ENCODE results near the gene LAMC3. TPM values are rescaled to one million over a fixed set of nuclear protein-coding genes. Genes with fewer than 3 reads are reported as not detected.

LAMC3 gene
- total RNA-seq, 4 donors from 2014 or later, result under 0.01 to 0.78 (median 0.50) TPM; not detected in 1

DNA sequence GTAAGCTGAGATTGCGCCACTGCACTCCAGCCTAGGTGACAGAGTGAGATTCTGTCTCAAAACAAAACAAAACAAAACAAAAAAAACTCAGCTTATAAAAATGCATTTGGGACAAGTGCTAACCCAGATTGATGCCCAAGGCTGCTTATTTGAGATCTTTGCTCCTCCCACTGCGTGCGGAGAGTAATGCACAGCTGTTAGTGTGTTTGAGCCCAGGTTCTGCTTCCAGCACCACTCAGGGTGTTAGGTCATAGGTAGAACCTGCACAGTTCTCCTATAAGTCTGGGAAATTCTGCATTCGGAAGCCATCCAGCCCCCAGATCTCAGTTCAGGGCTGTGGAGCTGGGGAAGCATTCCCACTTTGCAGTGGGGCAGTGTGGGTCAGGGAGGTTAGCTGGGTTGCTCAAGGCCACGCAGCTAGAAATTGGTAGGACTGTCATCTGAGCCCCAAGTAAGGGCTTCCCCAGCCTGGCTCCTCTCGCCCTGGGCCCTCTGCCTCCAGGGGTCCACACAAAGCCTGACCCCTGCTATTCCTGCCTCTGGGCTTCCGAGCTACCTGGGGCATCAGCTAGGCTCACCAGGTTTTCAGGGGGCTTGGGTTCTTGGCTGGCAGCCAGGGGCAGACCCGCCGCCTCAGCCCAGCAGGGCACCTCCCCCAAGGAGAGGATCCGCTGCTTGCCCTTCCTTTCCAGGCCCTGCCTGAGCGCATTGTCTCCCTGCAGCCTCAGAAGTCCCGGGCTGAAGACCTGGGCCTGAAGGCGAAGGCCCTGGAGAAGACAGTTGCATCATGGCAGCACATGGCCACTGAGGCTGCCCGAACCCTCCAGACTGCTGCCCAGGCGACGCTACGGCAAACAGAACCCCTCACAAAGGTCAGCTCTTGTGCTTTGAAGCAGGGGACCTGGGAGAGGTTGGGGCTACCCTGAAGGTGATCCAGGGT is 69.7 kb downstream of the LAMC3 start:
- H3K27ac ChIP-seq, result no peak overlapping the region
- H3K9me3 ChIP-seq, result no peaks in the 10 kb centered on the region
- peaks cover 9% of the 10 kb centered on the region for H3K27me3 ChIP-seq
- 88% methylated on average over 3 of the region's 17 CpGs; no CpG with 5 or more reads in 1 of the 2 donors for WGBS, 2 donors (ENCODE audit: low coverage in 1 of 2)
- no peak for ATAC-seq
- no peak for TF ChIP-seq POLR2A (IDR thresholded peaks at IDR 0.05)
- no peak for TF ChIP-seq EP300 (IDR thresholded peaks at IDR 0.05)
- no peak for TF ChIP-seq CTCF (IDR thresholded peaks at IDR 0.05)
- TF ChIP-seq POLR2AphosphoS5 (IDR thresholded peaks at IDR 0.05), result no peak
- no peak overlapping the region for H3K4me3 ChIP-seq
- no peaks in the 10 kb centered on the region for H3K36me3 ChIP-seq
- no peaks in the 10 kb centered on the region for H3K4me1 ChIP-seq

DNA sequence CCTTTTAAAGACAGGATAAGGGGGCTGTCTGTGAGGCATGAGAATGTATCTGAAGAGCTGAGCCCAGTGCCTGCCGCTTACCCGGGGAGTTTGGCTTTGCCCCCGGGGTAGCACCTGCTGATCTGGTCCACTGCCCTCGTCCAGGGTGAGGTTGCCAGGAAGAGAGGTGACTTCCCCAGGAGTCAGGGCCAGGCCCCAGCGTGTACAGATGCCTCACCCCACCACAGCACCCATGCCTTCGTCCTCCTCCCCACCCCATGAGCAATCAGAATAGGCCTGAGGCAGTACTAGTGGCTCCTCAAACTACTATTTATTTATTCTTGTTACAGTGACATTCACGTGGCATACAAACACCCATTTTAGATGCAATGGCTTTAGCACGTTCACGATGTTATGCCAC is 71.6 kb downstream of the LAMC3 start:
- peaks cover 12% of the 10 kb centered on the region for H3K27me3 ChIP-seq
- ATAC-seq, result no peak
- no peaks in the 10 kb centered on the region for H3K4me1 ChIP-seq
- H3K4me3 ChIP-seq, result no peak overlapping the region
- WGBS, 2 donors (ENCODE audit: low coverage in 1 of 2), result 64 to 78% methylated on average over 3 to 6 of the region's 9 CpGs
- no peak overlapping the region for H3K27ac ChIP-seq
- H3K9me3 ChIP-seq, result no peaks in the 10 kb centered on the region
- no peaks in the 10 kb centered on the region for H3K36me3 ChIP-seq
- no peak for TF ChIP-seq CTCF (IDR thresholded peaks at IDR 0.05)
- no peak for TF ChIP-seq EP300 (IDR thresholded peaks at IDR 0.05)
- no peak for TF ChIP-seq POLR2AphosphoS5 (IDR thresholded peaks at IDR 0.05)
- TF ChIP-seq POLR2A (IDR thresholded peaks at IDR 0.05), result no peak

- no peaks in the 10 kb centered on the region for H3K9me3 ChIP-seq
- H3K4me3 ChIP-seq, result no peak overlapping the region
- ATAC-seq, result no peak
- TF ChIP-seq POLR2A (IDR thresholded peaks at IDR 0.05), result no peak
- no peak for TF ChIP-seq POLR2AphosphoS5 (IDR thresholded peaks at IDR 0.05)
- no peak for TF ChIP-seq EP300 (IDR thresholded peaks at IDR 0.05)
- no peak for TF ChIP-seq CTCF (IDR thresholded peaks at IDR 0.05)
- H3K36me3 ChIP-seq, result no peaks in the 10 kb centered on the region
- peaks cover 20% of the 10 kb centered on the region for H3K27me3 ChIP-seq
- H3K27ac ChIP-seq, result no peak overlapping the region
- H3K4me1 ChIP-seq, result no peaks in the 10 kb centered on the region
- WGBS, 2 donors (ENCODE audit: low coverage in 1 of 2), result no CpG with 5 or more reads among the region's 9 CpGs
Measured at GRCh38 chr9:131081868-131082267, 72.9 kb downstream of the LAMC3 start.

- Histone ChIP-seq H3K4me1 (no peaks in the 10 kb centered on the region), H3K36me3 (no peaks in the 10 kb centered on the region), H3K9me3 (no peaks in the 10 kb centered on the region), H3K4me3 (no peak overlapping the region), H3K27me3 (peaks cover 30% of the 10 kb centered on the region), H3K27ac (no peak overlapping the region)
- TF ChIP-seq CTCF (IDR thresholded peaks at IDR 0.05), result no peak
- TF ChIP-seq EP300 (IDR thresholded peaks at IDR 0.05), result no peak
- no peak for TF ChIP-seq POLR2A (IDR thresholded peaks at IDR 0.05)
- no peak for TF ChIP-seq POLR2AphosphoS5 (IDR thresholded peaks at IDR 0.05)
- 71 to 80% methylated on average over 3 of the region's 11 CpGs for WGBS, 2 donors (ENCODE audit: low coverage in 1 of 2)
- ATAC-seq, result no peak
Measured at GRCh38 chr9:131082774-131083512, 74.0 kb downstream of the LAMC3 start.
